ENCODE results near the gene DPH1.

DPH1 gene

GRCh38 chr17:2044263-2044894 is 14.4 kb downstream of the DPH1 start:
- H3K4me3 ChIP-seq (ENCODE audit: low read depth, low read length), result no peak overlapping the region
- no peaks in the 10 kb centered on the region for H3K27me3 ChIP-seq (ENCODE audit: control insufficient read depth, insufficient read depth, low read length)
- no peak overlapping the region for H3K9ac ChIP-seq
- no peak overlapping the region for H3K27ac ChIP-seq
- no peak overlapping the region for H2AFZ ChIP-seq
- no peaks in the 10 kb centered on the region for H3K9me3 ChIP-seq (ENCODE audit: control insufficient read depth, low read length)
- H3K79me2 ChIP-seq, result peaks cover 19% of the 10 kb centered on the region
- H3K4me1 ChIP-seq, result peaks cover 14% of the 10 kb centered on the region
- TF ChIP-seq CTCF (IDR thresholded peaks at IDR 0.05), result no peak
- H3K4me2 ChIP-seq (ENCODE audit: low read length), result no peak overlapping the region
- no peaks in the 10 kb centered on the region for H3K36me3 ChIP-seq (ENCODE audit: control insufficient read depth, insufficient read depth, low read length)

GRCh38 chr17:2047590-2047989 is 17.6 kb downstream of the DPH1 start:
- H3K4me1 ChIP-seq, result peaks cover 9% of the 10 kb centered on the region
- TF ChIP-seq CTCF (IDR thresholded peaks at IDR 0.05), result no peak
- no peak overlapping the region for H2AFZ ChIP-seq
- H3K4me2 ChIP-seq (ENCODE audit: low read length), result no peak overlapping the region
- no peak overlapping the region for H3K9ac ChIP-seq
- H3K36me3 ChIP-seq (ENCODE audit: control insufficient read depth, insufficient read depth, low read length), result no peaks in the 10 kb centered on the region
- H3K27ac ChIP-seq, result no peak overlapping the region
- H3K9me3 ChIP-seq (ENCODE audit: control insufficient read depth, low read length), result no peaks in the 10 kb centered on the region
- no peak overlapping the region for H3K4me3 ChIP-seq (ENCODE audit: low read depth, low read length)
- H3K79me2 ChIP-seq, result peaks cover 19% of the 10 kb centered on the region
- no peaks in the 10 kb centered on the region for H3K27me3 ChIP-seq (ENCODE audit: control insufficient read depth, insufficient read depth, low read length)

- Histone ChIP-seq H3K4me2 (ENCODE audit: low read length) (peak overlapping the region; percentile 100), H3K27ac (no peak overlapping the region), H3K4me1 (peaks cover 12% of the 10 kb centered on the region), H3K36me3 (ENCODE audit: control insufficient read depth, insufficient read depth, low read length) (no peaks in the 10 kb centered on the region), H3K27me3 (ENCODE audit: control insufficient read depth, insufficient read depth, low read length) (no peaks in the 10 kb centered on the region), H2AFZ (peak overlapping the region; percentile 74), H3K9me3 (ENCODE audit: control insufficient read depth, low read length) (no peaks in the 10 kb centered on the region), H3K79me2 (peaks cover 19% of the 10 kb centered on the region), H3K4me3 (ENCODE audit: low read depth, low read length) (peak overlapping the region; percentile 88), H3K9ac (no peak overlapping the region)
- TF ChIP-seq CTCF (IDR thresholded peaks at IDR 0.05), result no peak
These were observed 18.9 kb downstream of the DPH1 start for GRCh38 chr17:2048805-2049204.

- H3K79me2 ChIP-seq, result peaks cover 19% of the 10 kb centered on the region
- H3K9ac ChIP-seq, result peak overlapping the region; percentile 61
- H3K9me3 ChIP-seq (ENCODE audit: control insufficient read depth, low read length), result no peaks in the 10 kb centered on the region
- H2AFZ ChIP-seq, result peak overlapping the region; percentile 74
- peak overlapping the region; percentile 88 for H3K4me3 ChIP-seq (ENCODE audit: low read depth, low read length)
- H3K27ac ChIP-seq, result peak overlapping the region; percentile 56
- no peaks in the 10 kb centered on the region for H3K36me3 ChIP-seq (ENCODE audit: control insufficient read depth, insufficient read depth, low read length)
- H3K27me3 ChIP-seq (ENCODE audit: control insufficient read depth, insufficient read depth, low read length), result no peaks in the 10 kb centered on the region
- H3K4me1 ChIP-seq, result peaks cover 12% of the 10 kb centered on the region
- no peak for TF ChIP-seq CTCF (IDR thresholded peaks at IDR 0.05)
- peak overlapping the region; percentile 100 for H3K4me2 ChIP-seq (ENCODE audit: low read length)
These were observed 19.7 kb downstream of the DPH1 start for GRCh38 chr17:2049333-2050299.

Measured in parathyroid adenoma (tissue), 2 donors.